Endothelial cell (in vitro differentiated cells): ENCODE results near the gene HTRA2. TPM values are rescaled to one million over a fixed set of nuclear protein-coding genes. Genes with fewer than 3 reads are reported as not detected.

Experiments
- DNase-seq: peaks from one replicate; pipeline ENCODE4 v3.0.0; 2021; ENCODE audit warnings: low spot score
- H3K27ac Mint-ChIP-seq: one replicate; pipeline ENCODE4 v1.8.0; 2021; ENCODE audit warnings: mixed read lengths, inconsistent platforms; ENCODE audit not compliant: unreplicated experiment
- H3K27me3 Mint-ChIP-seq: one replicate; pipeline ENCODE4 v1.8.0; 2021; ENCODE audit warnings: mild to moderate bottlenecking, moderate library complexity, mixed read lengths, inconsistent platforms; ENCODE audit not compliant: unreplicated experiment
- H3K36me3 Mint-ChIP-seq: one replicate; pipeline ENCODE4 v1.8.0; 2021; ENCODE audit warnings: mild to moderate bottlenecking, low read depth, mixed read lengths, inconsistent platforms; ENCODE audit not compliant: unreplicated experiment
- H3K4me1 Mint-ChIP-seq: one replicate; pipeline ENCODE4 v1.8.0; 2021; ENCODE audit warnings: mild to moderate bottlenecking, mixed read lengths, inconsistent platforms; ENCODE audit not compliant: unreplicated experiment
- H3K4me3 Mint-ChIP-seq: one replicate; pipeline ENCODE4 v1.8.0; 2021; ENCODE audit warnings: mild to moderate bottlenecking, mixed read lengths, inconsistent platforms; ENCODE audit not compliant: unreplicated experiment
- H3K9me3 Mint-ChIP-seq: one replicate; pipeline ENCODE4 v1.8.0; 2021; ENCODE audit warnings: mixed read lengths, inconsistent platforms; ENCODE audit not compliant: unreplicated experiment
- total RNA-seq: library from RNA; stranded (reverse); fragmentation: NEBNext Ultra II Directional; extraction: Animal tissue kit (Norgen Biotek cat#: 25700); gene quantifications from one replicate; pipeline ENCODE4 v1.2.1, GENCODE V29; 2021; ENCODE audit not compliant: unreplicated experiment
- TF ChIP-seq, protein P1 (sequence below): fragments of 200-600 bp; sonication (generic); IDR thresholded peaks from one replicate; pipeline ENCODE4 v1.5.0; 2021; ENCODE audit warnings: antibody characterized with exemption; ENCODE audit not compliant: unreplicated experiment

HTRA2 gene
- total RNA-seq, 1 donor from 2014 or later = 44.3 TPM

DNA sequence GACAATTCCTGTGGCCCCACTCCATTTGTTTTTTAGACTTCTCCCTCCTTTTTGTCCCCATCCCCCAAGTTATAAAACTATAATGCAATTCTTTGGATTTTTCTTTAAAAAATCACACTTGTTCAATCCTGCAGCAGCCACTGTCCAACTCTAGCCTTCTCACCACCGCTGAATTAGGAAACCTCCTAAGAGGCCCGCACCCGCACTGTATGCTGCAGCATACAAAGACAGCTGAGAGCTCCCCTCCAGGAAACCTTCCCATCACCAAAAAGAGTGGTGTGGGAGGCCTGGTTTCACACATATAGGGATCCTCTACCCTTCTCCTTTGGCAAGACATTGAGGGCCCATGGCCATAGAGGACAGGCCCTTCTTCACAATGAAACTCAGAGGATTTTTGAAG is 25.1 kb upstream of the HTRA2 start:
- H3K27me3 Mint-ChIP-seq = peaks cover 41% of the 10 kb centered on the region
- H3K27ac Mint-ChIP-seq = no peak overlapping the region
- no peak for DNase-seq
- peaks cover 13% of the 10 kb centered on the region for H3K36me3 Mint-ChIP-seq
- H3K4me1 Mint-ChIP-seq = peaks cover 19% of the 10 kb centered on the region
- H3K4me3 Mint-ChIP-seq = peak overlapping the region; percentile 29
- TF ChIP-seq, protein P1, sequence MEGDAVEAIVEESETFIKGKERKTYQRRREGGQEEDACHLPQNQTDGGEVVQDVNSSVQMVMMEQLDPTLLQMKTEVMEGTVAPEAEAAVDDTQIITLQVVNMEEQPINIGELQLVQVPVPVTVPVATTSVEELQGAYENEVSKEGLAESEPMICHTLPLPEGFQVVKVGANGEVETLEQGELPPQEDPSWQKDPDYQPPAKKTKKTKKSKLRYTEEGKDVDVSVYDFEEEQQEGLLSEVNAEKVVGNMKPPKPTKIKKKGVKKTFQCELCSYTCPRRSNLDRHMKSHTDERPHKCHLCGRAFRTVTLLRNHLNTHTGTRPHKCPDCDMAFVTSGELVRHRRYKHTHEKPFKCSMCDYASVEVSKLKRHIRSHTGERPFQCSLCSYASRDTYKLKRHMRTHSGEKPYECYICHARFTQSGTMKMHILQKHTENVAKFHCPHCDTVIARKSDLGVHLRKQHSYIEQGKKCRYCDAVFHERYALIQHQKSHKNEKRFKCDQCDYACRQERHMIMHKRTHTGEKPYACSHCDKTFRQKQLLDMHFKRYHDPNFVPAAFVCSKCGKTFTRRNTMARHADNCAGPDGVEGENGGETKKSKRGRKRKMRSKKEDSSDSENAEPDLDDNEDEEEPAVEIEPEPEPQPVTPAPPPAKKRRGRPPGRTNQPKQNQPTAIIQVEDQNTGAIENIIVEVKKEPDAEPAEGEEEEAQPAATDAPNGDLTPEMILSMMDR = no peak
- H3K9me3 Mint-ChIP-seq = no peaks in the 10 kb centered on the region

- Mint-ChIP-seq H3K4me3 (no peak overlapping the region), H3K27ac (no peak overlapping the region), H3K36me3 (peaks cover 13% of the 10 kb centered on the region), H3K4me1 (peaks cover 27% of the 10 kb centered on the region), H3K27me3 (peaks cover 34% of the 10 kb centered on the region), H3K9me3 (no peaks in the 10 kb centered on the region)
- no peak for DNase-seq
- TF ChIP-seq, protein P1 = no peak
Observed at GRCh38 chr2:74505448-74506246, 24.1 kb upstream of the HTRA2 start.

DNA sequence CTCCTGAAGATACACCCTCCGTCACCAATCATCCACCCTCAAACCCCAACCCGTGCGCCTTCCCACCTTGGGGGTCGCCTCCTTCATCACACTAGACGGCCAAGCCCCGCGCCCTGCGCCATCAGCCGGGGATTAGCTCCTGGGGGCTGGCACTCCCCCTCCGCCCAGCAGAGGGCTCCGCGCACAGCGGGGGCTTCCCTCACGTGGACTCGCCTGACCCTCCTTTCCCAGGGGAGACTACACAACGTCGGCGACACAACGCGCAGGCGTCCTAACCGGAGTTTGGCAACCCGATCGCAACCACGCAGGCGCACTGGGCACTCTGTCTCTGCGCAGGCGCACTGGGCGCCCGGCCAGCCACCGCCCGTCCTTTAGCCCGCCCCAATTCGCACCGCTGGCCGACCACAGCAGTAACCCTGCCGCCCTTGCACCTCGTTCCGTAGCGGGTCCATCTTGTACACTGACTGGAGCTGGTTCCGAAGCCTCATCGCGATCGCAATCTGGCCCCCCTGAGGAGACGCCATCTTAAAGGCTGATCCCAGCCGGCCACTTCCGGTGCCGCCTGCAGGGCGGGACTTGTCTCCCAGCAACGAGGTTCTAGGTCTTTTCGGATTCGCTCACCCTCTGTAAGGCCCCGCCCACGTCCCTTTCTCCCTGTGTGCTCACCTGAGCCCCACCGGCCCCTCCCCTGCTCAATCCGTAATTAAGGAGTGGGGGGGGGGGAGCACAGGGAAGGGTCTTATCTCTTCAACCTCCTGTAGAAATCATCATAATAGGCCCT is 22.4 kb upstream of the HTRA2 start, which contains the start of gene PCGF1:
PCGF1 (minus strand) TSS at position 551 of the 781 bp plus-strand sequence; CDS start at position 524, 27 bp downstream.
- Mint-ChIP-seq H3K36me3 (peaks cover 13% of the 10 kb centered on the region), H3K27me3 (peaks cover 34% of the 10 kb centered on the region), H3K4me1 (peaks cover 27% of the 10 kb centered on the region), H3K27ac (peak within 1 kb of the TSS; percentile 100), H3K9me3 (no peaks in the 10 kb centered on the region), H3K4me3 (peak within 1 kb of the TSS; percentile 100)
- peak; percentile 95 for DNase-seq
- TF ChIP-seq, protein P1 = peak; percentile 32

GRCh38 chr2:74507926-74508520 is 21.7 kb upstream of the HTRA2 start:
- Mint-ChIP-seq H3K4me1 (peaks cover 30% of the 10 kb centered on the region), H3K27ac (peak overlapping the region; percentile 100), H3K9me3 (no peaks in the 10 kb centered on the region), H3K27me3 (peaks cover 37% of the 10 kb centered on the region), H3K4me3 (peak overlapping the region; percentile 100), H3K36me3 (peaks cover 16% of the 10 kb centered on the region)
- peak; percentile 25 for DNase-seq
- TF ChIP-seq, protein P1 = no peak
